ENCODE results near the gene PRIMPOL. TPM values are rescaled to one million over a fixed set of nuclear protein-coding genes. Genes with fewer than 3 reads are reported as not detected.

PRIMPOL gene
- total and polyA plus RNA-seq, 2 of the 4 experiments (the other 2 are of a cell fraction): 5.6 to 8.8 TPM

GRCh38 chr4:184666670-184667069 is 17.1 kb downstream of the PRIMPOL start:
- no peaks in the 10 kb centered on the region for H3K9me3 ChIP-seq (ENCODE audit: control insufficient read depth, insufficient read depth, low read length)
- H3K14ac ChIP-seq (replicated peaks; ENCODE audit: low read depth, low read length): no peak overlapping the region
- H2AFZ ChIP-seq (replicated peaks; ENCODE audit: low read length, poor library complexity): no peak overlapping the region
- no peak overlapping the region for H3K4ac ChIP-seq (ENCODE audit: low read depth, low read length)
- H2AK9ac ChIP-seq (replicated peaks; ENCODE audit: low read depth, low read length, poor library complexity): no peak overlapping the region
- H2BK20ac ChIP-seq (ENCODE audit: low read depth, low read length): no peak overlapping the region
- no peak overlapping the region for H2BK5ac ChIP-seq (ENCODE audit: low read depth, low read length, poor library complexity, severe bottlenecking)
- H3K4me3 ChIP-seq (ENCODE audit: insufficient read depth, low read depth, low read length): no peak overlapping the region
- ATAC-seq (ENCODE audit: low read depth) (no peak), DNase-seq (no peak)
- no peak overlapping the region for H4K5ac ChIP-seq (ENCODE audit: low read depth, low read length)
- 0 out of 2 replicates have a peak, but pooled peaks cover 5% of the 10 kb centered on the region for H3K9me1 ChIP-seq (ENCODE audit: insufficient read depth, low read length)
- dilution Hi-C loops (cut with HindIII; ENCODE audit: low sequenced_read_pairs, unreplicated experiment) (no loop called here), intact Hi-C loops (cut with micrococcal nuclease) (no loop called here), in situ Hi-C loops (cut with MboI; ENCODE audit: low sequenced_read_pairs) (no loop called here)
- H3K4me2 ChIP-seq (ENCODE audit: low read depth, low read length): no peak overlapping the region
- no peak overlapping the region for H3K18ac ChIP-seq (ENCODE audit: low read depth, low read length)
- no peak overlapping the region for H4K91ac ChIP-seq (ENCODE audit: insufficient read depth, low read depth, low read length)
- H2AK5ac ChIP-seq (ENCODE audit: low read depth, low read length): no peak overlapping the region
- H4K8ac ChIP-seq (ENCODE audit: low read depth in 2 of 2, low read length in 2 of 2): no peak overlapping the region
- H2BK120ac ChIP-seq (ENCODE audit: low read depth, low read length): no peak overlapping the region
- no peak overlapping the region for H3K27ac ChIP-seq (ENCODE audit: insufficient read depth, low read length)
- H3K27me3 ChIP-seq (ENCODE audit: control insufficient read depth, insufficient read depth, low read length): no peaks in the 10 kb centered on the region
- H3K9ac ChIP-seq (ENCODE audit: low read depth, low read length): no peak overlapping the region
- BruUV-seq (replicated peaks): no TSS peak
- H3K36me3 ChIP-seq (ENCODE audit: control insufficient read depth, insufficient read depth, low read length): peaks cover 10% of the 10 kb centered on the region
- 75% methylated on average over 5 of the region's 6 CpGs; no CpG with 5 or more reads in 1 of the 2 experiments for WGBS, 2 experiments (ENCODE audit: extremely low coverage in 2 of 2, insufficient read length in 1 of 2)
- no peaks in the 10 kb centered on the region; a peak in 1 of 4 replicates for H3K79me1 ChIP-seq (ENCODE audit: low read depth in 1 of 2, low read length in 2 of 2)
- no peak for TF ChIP-seq ELK1 (IDR thresholded peaks at IDR 0.05; ENCODE audit: borderline replicate concordance, low read depth, low read length)
- TF ChIP-seq SMC3 (IDR thresholded peaks at IDR 0.05; ENCODE audit: low read depth, low read length): no peak
- no peak for TF ChIP-seq MAZ (IDR thresholded peaks at IDR 0.05; ENCODE audit: borderline replicate concordance, low read depth, low read length)
- no peak for TF ChIP-seq FOS (IDR thresholded peaks at IDR 0.05; ENCODE audit: low read depth, low read length)
- no peak for TF ChIP-seq RAD21 (IDR thresholded peaks at IDR 0.05; ENCODE audit: low read length)
- TF ChIP-seq RCOR1 (IDR thresholded peaks at IDR 0.05; ENCODE audit: insufficient replicate concordance, low read length): no peak
- H3K4me1 ChIP-seq (ENCODE audit: control insufficient read depth, insufficient read depth, low read length): peaks cover 3% of the 10 kb centered on the region
- H2BK15ac ChIP-seq (ENCODE audit: low read depth, low read length): no peak overlapping the region
- H3K56ac ChIP-seq (ENCODE audit: extremely low read depth, insufficient read depth, low read length): no peak overlapping the region
- ChIA-PET POLR2A (ENCODE audit: unreplicated experiment) (no interaction called here), CTCF (no interaction called here)
- H4K20me1 ChIP-seq (ENCODE audit: insufficient read depth, low read length): no peaks in the 10 kb centered on the region
- no peak overlapping the region for H3K23ac ChIP-seq (ENCODE audit: low read depth, low read length)

All from IMR-90 (cell line).